Measurements from ENCODE around the gene FAM199X. TPM values are rescaled to one million over a fixed set of nuclear protein-coding genes. Genes with fewer than 3 reads are reported as not detected.

Gene FAM199X
- total and polyA plus RNA-seq, 2 of the 8 experiments (the other 6 are each of a cell fraction or from before 2014, with no cell fraction given), result 3.1 to 14.9 TPM

DNA sequence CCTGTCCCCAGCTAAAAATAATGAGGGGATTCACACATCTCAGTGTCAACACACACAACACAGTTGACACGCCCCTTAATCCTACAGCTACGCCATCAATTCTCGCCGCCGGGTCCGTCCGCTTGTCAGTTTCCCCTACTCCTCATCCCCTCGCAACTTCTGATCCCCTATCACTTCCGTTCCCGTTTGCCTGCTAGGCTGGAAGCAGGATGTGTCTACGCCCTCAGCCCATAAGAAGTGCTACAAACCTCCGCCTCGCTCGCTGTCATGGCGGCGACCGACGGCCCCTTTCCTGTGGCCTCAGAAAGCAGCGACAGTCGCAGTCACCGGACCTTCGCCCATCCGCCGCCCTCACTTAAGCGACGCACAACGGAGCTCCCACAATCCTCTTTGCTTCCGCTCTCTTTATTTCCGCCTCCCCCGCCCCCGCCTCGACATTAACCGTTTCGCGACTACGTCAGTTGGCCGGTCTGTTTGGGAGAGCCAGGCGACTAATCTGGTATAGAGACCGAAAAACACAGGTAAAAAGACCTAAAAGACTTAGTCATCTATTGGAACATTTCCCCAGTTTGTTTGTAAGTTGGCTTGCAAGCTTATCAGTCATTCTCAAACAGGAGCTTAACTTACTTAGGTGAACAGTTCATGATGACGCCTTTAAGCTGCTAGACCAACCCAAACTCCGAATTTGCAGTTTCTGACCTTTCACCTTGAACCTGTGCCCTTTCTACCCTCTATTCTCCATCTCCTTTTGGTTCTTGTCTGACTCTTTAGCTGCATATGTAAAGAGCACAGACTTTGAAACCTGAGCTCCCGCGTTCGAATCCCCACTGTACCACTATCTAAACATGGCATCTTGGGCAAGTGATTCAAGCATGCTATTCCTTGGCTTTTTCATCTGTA, 9.4 kb upstream of the FAM199X start, which contains the start of gene SLC25A53:
Gene SLC25A53 (minus strand): TSS at position 380 of the 900 bp plus-strand sequence. CDS start 51,752 bp downstream, outside the sequence.
- no peaks in the 10 kb centered on the region for H3K9me3 ChIP-seq (ENCODE audit: insufficient read depth in 2 of 2, low read depth in 1 of 2, low read length in 1 of 2)
- TF ChIP-seq RBBP5 (IDR thresholded peaks at IDR 0.05; ENCODE audit: borderline replicate concordance, low read depth, low read length) (no peak), SAP30 (IDR thresholded peaks at IDR 0.05; ENCODE audit: insufficient read depth, insufficient replicate concordance, low read length) (no peak), KDM1A (IDR thresholded peaks at IDR 0.05; ENCODE audit: borderline replicate concordance, low read length) (no peak)

More for the DNA sequence above, 9.4 kb upstream of the FAM199X start, which contains the start of gene SLC25A53:
- no peaks in the 10 kb centered on the region for H4K20me1 ChIP-seq (replicated peaks in 1 of 2; ENCODE audit: control insufficient read depth in 1 of 2, insufficient read depth in 2 of 2, low read length in 2 of 2)
- H3K23ac ChIP-seq (ENCODE audit: insufficient read length), result no peak within 1 kb of the TSS
- H4K5ac ChIP-seq (ENCODE audit: insufficient read length, low read depth, low read length), result peak within 1 kb of the TSS; percentile 36
- H3K4me3 ChIP-seq (ENCODE audit: extremely low read depth in 1 of 4, insufficient read depth in 2 of 4, low read depth in 3 of 4, low read length in 4 of 4), result peak within 1 kb of the TSS; percentile 63 to 88 (median 68)
- H3K4ac ChIP-seq (replicated peaks; ENCODE audit: insufficient read length, low read depth, low read length), result no peak within 1 kb of the TSS
- ChIA-PET POLR2A (ENCODE audit: partially characterized antibody) (interaction anchor here (0.6 to 2.0 kb wide), 4 partner anchors 9 to 1645 kb away, joined by 3 to 10 read pairs (median 6); partner anchors contain the start of genes FAM199X and ZCCHC18), CTCF (ENCODE audit: partially characterized antibody) (interaction anchor here (0.8 to 1.1 kb wide), 2 partner anchors 9 to 31 kb away, joined by 3 read pairs; partner anchors contain the start of gene FAM199X)
- no peaks in the 10 kb centered on the region for H3K4me1 ChIP-seq (replicated peaks in 1 of 4; ENCODE audit: control insufficient read depth in 3 of 4, insufficient read depth in 4 of 4, low read length in 3 of 4)
- no peaks in the 10 kb centered on the region for H3K79me2 ChIP-seq (ENCODE audit: control insufficient read depth in 1 of 2, insufficient read depth in 2 of 2, low read length in 2 of 2)
- FAIRE-seq (peak; percentile 66), DNase-seq (ENCODE audit: low read depth in 1 of 2, low spot score in 2 of 2) (peak; percentile 64 to 71)
- H3K56ac ChIP-seq (replicated peaks; ENCODE audit: insufficient read length, low read depth, low read length), result no peak within 1 kb of the TSS
- H3K9ac ChIP-seq (replicated peaks in 1 of 4; ENCODE audit: extremely low read depth in 1 of 4, low read depth in 3 of 4, low read length in 3 of 4), result peak within 1 kb of the TSS in 3 of 4 experiments; percentile 74 to 81 (median 78); a peak in 6 of 7 replicates
- peak within 1 kb of the TSS; percentile 87; the same call in 1 of the 2 replicates for H4K8ac ChIP-seq (ENCODE audit: extremely low read depth, insufficient read depth, low read length)
- no peak within 1 kb of the TSS for H4K91ac ChIP-seq (replicated peaks; ENCODE audit: insufficient read length, low read length)
- no peaks in the 10 kb centered on the region for H3K27me3 ChIP-seq (replicated peaks in 1 of 4; ENCODE audit: control insufficient read depth in 3 of 4, extremely low read depth in 1 of 4, insufficient read depth in 3 of 4, low read length in 3 of 4)
- peak within 1 kb of the TSS; percentile 75 to 86 for H3K4me2 ChIP-seq (ENCODE audit: insufficient read depth in 1 of 2, low read depth in 2 of 2, low read length in 2 of 2)
- H3K14ac ChIP-seq (ENCODE audit: insufficient read length), result no peak within 1 kb of the TSS
- H3K79me1 ChIP-seq (ENCODE audit: low read depth, low read length), result no peaks in the 10 kb centered on the region
- H2BK20ac ChIP-seq (ENCODE audit: low read length), result no peak within 1 kb of the TSS
- no peaks in the 10 kb centered on the region for H3K36me3 ChIP-seq (ENCODE audit: control insufficient read depth in 2 of 4, insufficient read depth in 4 of 4, low read length in 3 of 4)
- 2% methylated on average over 32 of the region's 44 CpGs; no CpG with 5 or more reads in 1 of the 2 experiments for WGBS, 2 experiments (ENCODE audit: extremely low coverage in 1 of 2, insufficient coverage in 1 of 2, insufficient read length in 1 of 2, insufficient replicate concordance in 2 of 2, low coverage in 1 of 2, low lambda C conversion rate in 2 of 2, missing lambda C conversion rate in 1 of 2)
- H2BK5ac ChIP-seq (ENCODE audit: low read depth, low read length), result peak within 1 kb of the TSS; percentile 83; the same call in 1 of the 2 replicates
- no peaks in the 10 kb centered on the region; the same call in 1 of the 2 replicates for H3K23me2 ChIP-seq (ENCODE audit: low read depth, low read length)
- H3K27ac ChIP-seq (ENCODE audit: low read depth, low read length), result peak within 1 kb of the TSS; percentile 84; the same call in 1 of the 2 replicates
- H2AK5ac ChIP-seq (ENCODE audit: low read depth, low read length), result no peak within 1 kb of the TSS
- no peak within 1 kb of the TSS; the same call in 1 of the 2 replicates for H2BK12ac ChIP-seq (ENCODE audit: low read depth, low read length)
- H2BK120ac ChIP-seq (replicated peaks; ENCODE audit: low read depth, low read length), result no peak within 1 kb of the TSS
- H2AFZ ChIP-seq (ENCODE audit: low read length), result peak within 1 kb of the TSS; percentile 98
- H2BK15ac ChIP-seq (ENCODE audit: low read length), result no peak within 1 kb of the TSS
- H3K18ac ChIP-seq (ENCODE audit: extremely low read depth, low read length), result no peak within 1 kb of the TSS

Measured in H1 (cell line).